K562 (cell line): ENCODE data around the gene EGFR. TPM values are rescaled to one million over a fixed set of nuclear protein-coding genes. Genes with fewer than 3 reads are reported as not detected.

Experiments used
- COPS2 ChIP-seq: fragments of 450-650 bp; conservative IDR thresholded peaks from 2 replicates; pipeline ENCODE4 v1.6.1; 2016; ENCODE audit warnings: mild to moderate bottlenecking, moderate library complexity
- CTCF ChIP-seq, 3 experiments: IDR thresholded peaks in 2 of 3; conservative IDR thresholded peaks in 1 of 3; 2 replicates each; pipeline ENCODE4 v1.5.1; 2011 to 2012; ENCODE audit warnings: low read length in 3 of 3, mild to moderate bottlenecking in 3 of 3, control low read depth in 2 of 3, improper control_type of control experiment in 1 of 3, inconsistent platforms in 1 of 3, low read depth in 1 of 3, mixed read lengths in 1 of 3, moderate library complexity in 1 of 3; ENCODE audit not compliant: insufficient read depth in 2 of 3
- DIDO1 ChIP-seq: fragments of 450-650 bp; IDR thresholded peaks from 2 replicates; pipeline ENCODE4 v1.6.1; 2016; ENCODE audit warnings: low read depth, missing biosample characterization, missing genetic modification characterization
- GMEB1 ChIP-seq: fragments of 250-450 bp; sonication (Bioruptor Pico); IDR thresholded peaks from 2 replicates; pipeline ENCODE4 v1.4.0; 2020; ENCODE audit warnings: mild to moderate bottlenecking
- L3MBTL2 ChIP-seq: fragments of 450-650 bp; IDR thresholded peaks from 2 replicates; pipeline ENCODE4 v1.6.1; 2016; ENCODE audit warnings: mild to moderate bottlenecking, moderate library complexity
- MAX ChIP-seq: sonication (generic); formaldehyde crosslinking; IDR thresholded peaks from 2 replicates; pipeline ENCODE4 v1.9.0; 2022; ENCODE audit warnings: mild to moderate bottlenecking, missing genetic modification reagents
- SIN3B ChIP-seq: fragments of 450-650 bp; IDR thresholded peaks from 2 replicates; pipeline ENCODE4 v1.6.1; 2017; ENCODE audit warnings: low read depth, mild to moderate bottlenecking, moderate library complexity
- SREBF1 ChIP-seq: fragments of 150-350 bp; IDR thresholded peaks from 2 replicates; pipeline ENCODE4 v1.6.1; 2014; ENCODE audit warnings: antibody characterized with exemption, low read depth, low read length, borderline replicate concordance
- STAG1 ChIP-seq: sonication (generic); formaldehyde crosslinking; IDR thresholded peaks from 2 replicates; pipeline ENCODE4 v1.5.0; 2020; ENCODE audit warnings: missing genetic modification reagents, borderline replicate concordance
- TEAD1 ChIP-seq, 2 experiments: fragments of 450-650 bp in 1 of 2; sonication (generic) in 1 of 2; formaldehyde crosslinking; IDR thresholded peaks; 2 replicates each; pipeline versions ENCODE4 v1.4.0 to v1.8.0; 2020 to 2022; ENCODE audit warnings: mild to moderate bottlenecking in 2 of 2, missing genetic modification reagents in 1 of 2
- TOE1 ChIP-seq, 2 experiments: fragments of 450-650 bp in 1 of 2; sonication (generic) in 1 of 2; formaldehyde crosslinking in 1 of 2; IDR thresholded peaks; 2 replicates each; pipeline versions ENCODE4 v1.7.1 to v1.8.0; 2016 to 2022; ENCODE audit warnings: borderline replicate concordance in 2 of 2, mild to moderate bottlenecking in 2 of 2, antibody characterized with exemption in 1 of 2, inconsistent platforms in 1 of 2, low read depth in 1 of 2, missing genetic modification reagents in 1 of 2, moderate library complexity in 1 of 2
- USF2 ChIP-seq: sonication (generic); formaldehyde crosslinking; IDR thresholded peaks from 2 replicates; pipeline ENCODE4 v1.5.0; 2020; ENCODE audit warnings: missing genetic modification reagents
- ZBTB11 ChIP-seq, 3 experiments: fragments of 200-800 bp in 1 of 3; fragments of 250-450 bp in 1 of 3; fragments of 450-650 bp in 1 of 3; sonication (Bioruptor Pico) in 1 of 3; sonication (Bioruptor generic) in 1 of 3; formaldehyde crosslinking in 1 of 3; IDR thresholded peaks; 2 replicates each; pipeline versions ENCODE4 v1.6.1 to v1.8.0; 2016 to 2022; ENCODE audit warnings: mild to moderate bottlenecking in 2 of 3, missing genetic modification characterization in 2 of 3, missing compliant biosample characterization in 1 of 3, moderate library complexity in 1 of 3
- ZNF174 ChIP-seq: fragments of 250-450 bp; sonication (Bioruptor Pico); IDR thresholded peaks from 2 replicates; pipeline ENCODE4 v1.4.0; 2020; ENCODE audit warnings: mild to moderate bottlenecking
- ZNF445 ChIP-seq: fragments of 250-450 bp; sonication (Bioruptor Pico); IDR thresholded peaks from 2 replicates; pipeline ENCODE4 v1.4.0; 2020; ENCODE audit warnings: low read depth, mild to moderate bottlenecking, moderate library complexity
- ZNF699 ChIP-seq: fragments of 250-450 bp; sonication (Bioruptor Pico); IDR thresholded peaks from 2 replicates; pipeline ENCODE4 v1.8.0; 2021; ENCODE audit warnings: mild to moderate bottlenecking, moderate library complexity; ENCODE audit not compliant: insufficient replicate concordance
- ZSCAN29 ChIP-seq: fragments of 450-650 bp; IDR thresholded peaks from 2 replicates; pipeline ENCODE4 v1.6.1; 2017
- polyA plus RNA-seq, 8 experiments: library from polyadenylated mRNA; depleted of rRNA in 4 of 8; stranded (reverse) in 5 of 8; unstranded in 3 of 8; fragments of >200 nt; fragmentation: Nextera tagmentation in 2 of 8; fragmentation: Illumina TruSeq in 1 of 8; extraction: Ambion mirVana in 2 of 8; extraction: Trizol in 1 of 8; gene quantifications; 2 replicates each; pipeline versions ENCODE4 v1.2.1 to v1.2.3, GENCODE V29; 2011 to 2014; ENCODE audit warnings: inconsistent platforms in 1 of 8, missing spikeins in 1 of 8
- total RNA-seq, 7 experiments: library from RNA; depleted of rRNA in 6 of 7; stranded (reverse); fragments of >200 nt in 6 of 7; fragmentation: Illumina TruSeq in 2 of 7; extraction: Trizol in 2 of 7; gene quantifications; 2 replicates each; pipeline versions ENCODE4 v1.2.1 to v1.2.3, GENCODE V29; 2011 to 2021; ENCODE audit warnings: low replicate concordance in 1 of 7

EGFR gene
- total and polyA plus RNA-seq, 9 of the 15 experiments (the other 6 are each of a cell fraction or from before 2014, with no cell fraction given) = 0.13 TPM; not detected in 8

GRCh38 chr7:55255496-55256445 lies 237.0 kb downstream of the EGFR start (continued):
- TF ChIP-seq MAX (CRISPR knock-in tag) = peak; percentile 37; the same call in 1 of the 2 replicates
- TF ChIP-seq ZSCAN29 = no peak
- no peak for TF ChIP-seq COPS2
- peak; percentile 70 to 84 (median 71) for TF ChIP-seq CTCF (IDR thresholded peaks at IDR 0.05 in 2 of 3, conservative IDR thresholded peaks at IDR 0.05 in 1 of 3; ENCODE audit: insufficient read depth in 2 of 3, low read depth in 1 of 3, low read length in 3 of 3)
- TF ChIP-seq STAG1 = no peak; the same call in 1 of the 2 replicates
- no peak for TF ChIP-seq ZNF445 (CRISPR knock-in tag)
- TF ChIP-seq TEAD1 (CRISPR knock-in tag; IDR thresholded peaks at IDR 0.05) = peak in 1 of 2 experiments; percentile 74; a peak in 1 of 4 replicates
- TF ChIP-seq SIN3B = no peak
- no peak for TF ChIP-seq SREBF1
- TF ChIP-seq USF2 (CRISPR knock-in tag) = peak; percentile 48; the same call in 1 of the 2 replicates
- peak; percentile 37; the same call in 1 of the 2 replicates for TF ChIP-seq TOE1 (IDR thresholded peaks at IDR 0.05; ENCODE audit: borderline replicate concordance)
- TF ChIP-seq TOE1 (CRISPR knock-in tag; IDR thresholded peaks at IDR 0.05; ENCODE audit: borderline replicate concordance, low read depth) = no peak
- TF ChIP-seq ZNF699 (CRISPR knock-in tag) = no peak
- TF ChIP-seq L3MBTL2 = peak; percentile 67
- TF ChIP-seq ZBTB11 (CRISPR knock-in tag; IDR thresholded peaks at IDR 0.05) = no peak
- TF ChIP-seq ZNF174 = no peak
- no peak for TF ChIP-seq DIDO1 (tag)
- no peak for TF ChIP-seq GMEB1 (CRISPR knock-in tag)
